ENCODE results near the gene SUPT5H. TPM values are rescaled to one million over a fixed set of nuclear protein-coding genes. Genes with fewer than 3 reads are reported as not detected.

The SUPT5H gene
- total RNA-seq, 1 donor: 91.2 TPM

- Histone ChIP-seq H3K36me3 (ENCODE audit: insufficient read depth, low read length) (no peaks in the 10 kb centered on the region), H4K20me1 (ENCODE audit: insufficient read depth, low read length) (no peaks in the 10 kb centered on the region), H3K4me1 (ENCODE audit: insufficient read depth, low read length) (no peaks in the 10 kb centered on the region), H2AFZ (ENCODE audit: low read length) (peak overlapping the region; percentile 20), H3K27me3 (ENCODE audit: insufficient read depth, low read length) (peaks cover 46% of the 10 kb centered on the region), H3K4me3 (ENCODE audit: insufficient read depth, low read length) (peak overlapping the region; percentile 63), H3K9me3 (ENCODE audit: low read depth, low read length) (no peaks in the 10 kb centered on the region), H3K4me2 (ENCODE audit: insufficient read depth, low read length) (peak overlapping the region; percentile 42), H3K27ac (ENCODE audit: low read depth, low read length) (no peak overlapping the region), H3K79me2 (ENCODE audit: insufficient read depth, low read length) (no peaks in the 10 kb centered on the region)
- DNase-seq (ENCODE audit: insufficient read length, low spot score, missing footprints): peak; percentile 62
- TF ChIP-seq, protein P1, sequence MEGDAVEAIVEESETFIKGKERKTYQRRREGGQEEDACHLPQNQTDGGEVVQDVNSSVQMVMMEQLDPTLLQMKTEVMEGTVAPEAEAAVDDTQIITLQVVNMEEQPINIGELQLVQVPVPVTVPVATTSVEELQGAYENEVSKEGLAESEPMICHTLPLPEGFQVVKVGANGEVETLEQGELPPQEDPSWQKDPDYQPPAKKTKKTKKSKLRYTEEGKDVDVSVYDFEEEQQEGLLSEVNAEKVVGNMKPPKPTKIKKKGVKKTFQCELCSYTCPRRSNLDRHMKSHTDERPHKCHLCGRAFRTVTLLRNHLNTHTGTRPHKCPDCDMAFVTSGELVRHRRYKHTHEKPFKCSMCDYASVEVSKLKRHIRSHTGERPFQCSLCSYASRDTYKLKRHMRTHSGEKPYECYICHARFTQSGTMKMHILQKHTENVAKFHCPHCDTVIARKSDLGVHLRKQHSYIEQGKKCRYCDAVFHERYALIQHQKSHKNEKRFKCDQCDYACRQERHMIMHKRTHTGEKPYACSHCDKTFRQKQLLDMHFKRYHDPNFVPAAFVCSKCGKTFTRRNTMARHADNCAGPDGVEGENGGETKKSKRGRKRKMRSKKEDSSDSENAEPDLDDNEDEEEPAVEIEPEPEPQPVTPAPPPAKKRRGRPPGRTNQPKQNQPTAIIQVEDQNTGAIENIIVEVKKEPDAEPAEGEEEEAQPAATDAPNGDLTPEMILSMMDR (IDR thresholded peaks at IDR 0.05; ENCODE audit: extremely low read depth, low read depth, low read length): no peak
Observed at GRCh38 chr19:39507715-39508364, 62.5 kb downstream of the SUPT5H start.

DNA sequence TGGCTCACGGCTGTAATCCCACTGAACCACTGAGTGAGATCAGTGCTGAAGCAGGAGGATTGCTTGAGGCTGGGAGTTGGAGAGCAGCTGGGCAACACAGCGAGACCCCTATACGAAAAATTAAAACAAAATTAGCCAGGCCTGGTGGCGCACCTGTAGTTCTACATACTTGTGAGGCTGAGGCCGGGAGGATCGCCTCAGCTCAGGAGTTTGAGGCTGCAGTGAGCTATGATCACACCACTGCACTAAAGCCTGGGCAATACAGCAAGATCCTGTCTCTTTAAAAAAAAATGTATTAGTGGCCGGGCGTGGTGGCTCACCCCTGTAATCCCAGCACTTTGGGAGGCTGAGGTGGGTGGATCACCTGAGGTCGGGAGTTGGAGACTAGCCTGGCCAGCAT, 63.2 kb downstream of the SUPT5H start:
- no peak overlapping the region for H3K4me3 ChIP-seq (ENCODE audit: insufficient read depth, low read length)
- H3K4me1 ChIP-seq (ENCODE audit: insufficient read depth, low read length): no peaks in the 10 kb centered on the region
- TF ChIP-seq, protein P1 (IDR thresholded peaks at IDR 0.05; ENCODE audit: extremely low read depth, low read depth, low read length): no peak
- H3K27me3 ChIP-seq (ENCODE audit: insufficient read depth, low read length): peaks cover 49% of the 10 kb centered on the region
- H3K9me3 ChIP-seq (ENCODE audit: low read depth, low read length): no peaks in the 10 kb centered on the region
- DNase-seq (ENCODE audit: insufficient read length, low spot score, missing footprints): no peak
- no peaks in the 10 kb centered on the region for H4K20me1 ChIP-seq (ENCODE audit: insufficient read depth, low read length)
- no peak overlapping the region for H3K4me2 ChIP-seq (ENCODE audit: insufficient read depth, low read length)
- H3K27ac ChIP-seq (ENCODE audit: low read depth, low read length): no peak overlapping the region
- no peaks in the 10 kb centered on the region for H3K79me2 ChIP-seq (ENCODE audit: insufficient read depth, low read length)
- no peak overlapping the region for H2AFZ ChIP-seq (ENCODE audit: low read length)
- H3K36me3 ChIP-seq (ENCODE audit: insufficient read depth, low read length): no peaks in the 10 kb centered on the region

- Histone ChIP-seq H3K36me3 (ENCODE audit: insufficient read depth, low read length) (no peaks in the 10 kb centered on the region), H4K20me1 (ENCODE audit: insufficient read depth, low read length) (no peaks in the 10 kb centered on the region), H3K4me2 (ENCODE audit: insufficient read depth, low read length) (no peak overlapping the region), H3K79me2 (ENCODE audit: insufficient read depth, low read length) (no peaks in the 10 kb centered on the region), H3K4me1 (ENCODE audit: insufficient read depth, low read length) (no peaks in the 10 kb centered on the region), H3K27me3 (ENCODE audit: insufficient read depth, low read length) (peaks cover 51% of the 10 kb centered on the region), H3K4me3 (ENCODE audit: insufficient read depth, low read length) (no peak overlapping the region), H2AFZ (ENCODE audit: low read length) (no peak overlapping the region), H3K27ac (ENCODE audit: low read depth, low read length) (no peak overlapping the region), H3K9me3 (ENCODE audit: low read depth, low read length) (no peaks in the 10 kb centered on the region)
- DNase-seq (ENCODE audit: insufficient read length, low spot score, missing footprints): peak; percentile 55
- TF ChIP-seq, protein P1 (IDR thresholded peaks at IDR 0.05; ENCODE audit: extremely low read depth, low read depth, low read length): no peak
Observed at GRCh38 chr19:39509233-39509632, 63.9 kb downstream of the SUPT5H start.

GRCh38 chr19:39512988-39513387, 67.6 kb downstream of the SUPT5H start:
- Histone ChIP-seq H3K4me1 (ENCODE audit: insufficient read depth, low read length) (no peaks in the 10 kb centered on the region), H3K27me3 (ENCODE audit: insufficient read depth, low read length) (peaks cover 59% of the 10 kb centered on the region), H3K9me3 (ENCODE audit: low read depth, low read length) (no peaks in the 10 kb centered on the region), H2AFZ (ENCODE audit: low read length) (no peak overlapping the region), H3K36me3 (ENCODE audit: insufficient read depth, low read length) (no peaks in the 10 kb centered on the region), H3K27ac (ENCODE audit: low read depth, low read length) (no peak overlapping the region), H3K4me2 (ENCODE audit: insufficient read depth, low read length) (no peak overlapping the region), H4K20me1 (ENCODE audit: insufficient read depth, low read length) (no peaks in the 10 kb centered on the region), H3K4me3 (ENCODE audit: insufficient read depth, low read length) (no peak overlapping the region), H3K79me2 (ENCODE audit: insufficient read depth, low read length) (no peaks in the 10 kb centered on the region)
- TF ChIP-seq, protein P1 (IDR thresholded peaks at IDR 0.05; ENCODE audit: extremely low read depth, low read depth, low read length): no peak
- no peak for DNase-seq (ENCODE audit: insufficient read length, low spot score, missing footprints)
